GM12878 (cell line): ENCODE results near the gene ARL6IP5. TPM values are rescaled to one million over a fixed set of nuclear protein-coding genes. Genes with fewer than 3 reads are reported as not detected.

ENCODE experiments used
- CREB1 ChIP-seq: IDR thresholded peaks from 2 replicates; pipeline ENCODE4 v1.6.1; 2012; ENCODE audit warnings: low read depth, mild to moderate bottlenecking, inconsistent platforms
- CREM ChIP-seq: IDR thresholded peaks from 2 replicates; pipeline ENCODE4 v1.6.1; 2014; ENCODE audit warnings: antibody characterized with exemption, low read depth
- E2F8 ChIP-seq: fragments of 450-650 bp; IDR thresholded peaks from 2 replicates; pipeline ENCODE4 v1.6.1; 2018; ENCODE audit warnings: mild to moderate bottlenecking, low read depth, moderate library complexity; ENCODE audit not compliant: partially characterized antibody
- EGR1 ChIP-seq, 2 experiments: IDR thresholded peaks; 1 replicate in 1 of 2; 2 replicates in 1 of 2; pipeline ENCODE4 v1.6.1; 2011 to 2012; ENCODE audit warnings: low read depth in 2 of 2, low read length in 2 of 2, borderline replicate concordance in 1 of 2, mild to moderate bottlenecking in 1 of 2, moderate library complexity in 1 of 2
- ELK1 ChIP-seq: IDR thresholded peaks from 2 replicates; pipeline ENCODE4 v1.6.1; 2012; ENCODE audit warnings: low read depth, low read length, improper control_type of control experiment
- FOS ChIP-seq: IDR thresholded peaks from 3 replicates; pipeline ENCODE4 v1.6.1; 2011; ENCODE audit warnings: borderline replicate concordance; ENCODE audit not compliant: insufficient read length; ENCODE audit errors: extremely low read depth
- HDAC2 ChIP-seq: fragments of 200-600 bp; sonication (generic); IDR thresholded peaks from 2 replicates; pipeline ENCODE4 v1.6.1; 2017
- IRF5 ChIP-seq: fragments of 450-650 bp; IDR thresholded peaks from 2 replicates; pipeline ENCODE4 v1.6.1; 2017; ENCODE audit warnings: borderline replicate concordance
- MEF2A ChIP-seq: IDR thresholded peaks from 2 replicates; pipeline ENCODE4 v1.6.1; 2011; ENCODE audit warnings: low read depth, mild to moderate bottlenecking, low read length, moderate library complexity; ENCODE audit not compliant: insufficient read depth
- NKRF ChIP-seq: fragments of 450-650 bp; conservative IDR thresholded peaks from 2 replicates; pipeline ENCODE4 v1.6.1; 2017; ENCODE audit warnings: mild to moderate bottlenecking, moderate library complexity
- NR2C1 ChIP-seq: fragments of 450-650 bp; IDR thresholded peaks from 2 replicates; pipeline ENCODE4 v1.6.1; 2017; ENCODE audit warnings: antibody characterized with exemption, mild to moderate bottlenecking, moderate library complexity
- PAX5 ChIP-seq: IDR thresholded peaks from 2 replicates; pipeline ENCODE4 v1.6.1; 2011; ENCODE audit warnings: low read depth, low read length, borderline replicate concordance
- PBX3 ChIP-seq: IDR thresholded peaks from 2 replicates; pipeline ENCODE4 v1.6.1; 2011; ENCODE audit warnings: mild to moderate bottlenecking, low read depth, low read length, moderate library complexity; ENCODE audit not compliant: insufficient replicate concordance
- SMARCA5 ChIP-seq: fragments of 450-650 bp; IDR thresholded peaks from 2 replicates; pipeline ENCODE4 v1.6.1; 2017; ENCODE audit warnings: mild to moderate bottlenecking
- ZBTB40 ChIP-seq: fragments of 450-650 bp; IDR thresholded peaks from 2 replicates; pipeline ENCODE4 v1.6.1; 2016; ENCODE audit warnings: mild to moderate bottlenecking, moderate library complexity, borderline replicate concordance
- ZNF207 ChIP-seq: fragments of 450-650 bp; IDR thresholded peaks from 2 replicates; pipeline ENCODE4 v1.6.1; 2014; ENCODE audit warnings: antibody characterized with exemption, mild to moderate bottlenecking, borderline replicate concordance
- ZSCAN29 ChIP-seq: fragments of 450-650 bp; IDR thresholded peaks from 2 replicates; pipeline ENCODE4 v1.6.1; 2017; ENCODE audit warnings: mild to moderate bottlenecking, moderate library complexity
- polyA plus RNA-seq, 11 experiments: library from polyadenylated mRNA; depleted of rRNA in 4 of 11; unstranded in 6 of 11; stranded (reverse) in 5 of 11; fragments of >200 nt; fragmentation: Nextera tagmentation in 4 of 11; fragmentation: Illumina TruSeq in 1 of 11; extraction: Ambion mirVana in 4 of 11; extraction: Trizol in 1 of 11; gene quantifications; 1 replicate in 1 of 11; 2 replicates in 10 of 11; pipeline versions ENCODE4 v1.2.1 to v1.2.3, GENCODE V29; 2011 to 2016; ENCODE audit warnings: inconsistent platforms in 2 of 11, missing spikeins in 2 of 11, low read depth in 1 of 11
- total RNA-seq, 4 experiments: library from RNA; depleted of rRNA in 3 of 4; stranded (reverse); fragments of >200 nt in 3 of 4; fragmentation: Illumina TruSeq in 1 of 4; extraction: Trizol in 1 of 4; gene quantifications; 2 replicates each; pipeline versions ENCODE4 v1.2.1 to v1.2.3, GENCODE V29; 2013 to 2021

The ARL6IP5 gene
- total and polyA plus RNA-seq, 10 of the 15 experiments (the other 5 are each of a cell fraction or from before 2014, with no cell fraction given), result 78.2 to 310 (median 148) TPM

GRCh38 chr3:69092030-69092516 lies 7.3 kb downstream of the ARL6IP5 start (continued):
- no peak for TF ChIP-seq MEF2A
- no peak for TF ChIP-seq PAX5
- peak; percentile 94 for TF ChIP-seq CREM
- TF ChIP-seq ELK1, result no peak
- no peak for TF ChIP-seq E2F8
- TF ChIP-seq NKRF, result no peak
- no peak for TF ChIP-seq EGR1 (IDR thresholded peaks at IDR 0.05; ENCODE audit: borderline replicate concordance in 1 of 2, low read depth in 2 of 2, low read length in 2 of 2)
- TF ChIP-seq SMARCA5, result no peak
- TF ChIP-seq IRF5, result no peak
- TF ChIP-seq ZBTB40, result peak; percentile 62; the same call in 1 of the 2 replicates
- no peak for TF ChIP-seq FOS
- no peak for TF ChIP-seq PBX3
- TF ChIP-seq ZSCAN29, result no peak
- TF ChIP-seq ZNF207, result no peak
- TF ChIP-seq CREB1, result peak; percentile 91
- no peak for TF ChIP-seq NR2C1
- no peak for TF ChIP-seq HDAC2
